K562 (cell line): ENCODE data around the gene CEMIP. TPM values are rescaled to one million over a fixed set of nuclear protein-coding genes. Genes with fewer than 3 reads are reported as not detected.

Experiments
- ATAC-seq: fragments of 200-7000 bp; cut with Tn5 transposase; 3 replicates; pipeline ENCODE4 v1.9.1; 2020; ENCODE audit warnings: moderate library complexity
- BruUV-seq: library from RNA; stranded (reverse); fragments of 400-500 nt; replicated peaks from 2 replicates; lab custom pipeline; 2021; lab: Mats Ljungman, UMichigan
- CTCF ChIA-PET: fragments of 300-600 bp; formaldehyde crosslinking; extraction: SDS; loops from one replicate; lab custom pipeline; 2021; ENCODE audit warnings: low intra/inter-chr PET ratio; lab: Yijun Ruan, JAX
- POLR2A ChIA-PET: fragments of 300-600, 350-650 bp; sonication (Branson Sonifier 250); formaldehyde crosslinking; extraction: SDS; loops from one replicate; lab custom pipeline; 2021; ENCODE audit warnings: antibody characterized with exemption, inconsistent platforms; lab: Yijun Ruan, JAX
- DNase-seq, 4 experiments: peaks; one replicate each; pipeline versions ENCODE4 v3.0.0 to v3.0.0-alpha.2; 2011 to 2018; ENCODE audit warnings: low spot score in 3 of 4, mixed read lengths in 3 of 4; ENCODE audit errors: extremely low read depth in 1 of 4
- FAIRE-seq: peaks from 2 replicates; lab custom pipeline; 2011; peaks lifted over from hg19 to GRCh38; lab: Jason Lieb, UNC
- H2AFZ ChIP-seq: 2 replicates; pipeline ENCODE4 v1.6.0; 2011; ENCODE audit warnings: low read depth, low read length, control low read depth, inconsistent platforms
- H3K27ac ChIP-seq: fragments of 200-600 bp; 3 replicates; pipeline ENCODE4 v1.8.0; 2011; ENCODE audit warnings: low read depth, mild to moderate bottlenecking, control low read depth, inconsistent platforms, low read length, moderate library complexity, mixed read lengths; ENCODE audit errors: extremely low read depth
- H3K27me3 ChIP-seq, 2 experiments: fragments of 300-600 bp in 1 of 2; 2 replicates in 1 of 2; 3 replicates in 1 of 2; pipeline versions ENCODE4 v1.6.0 to v1.8.0; 2011; ENCODE audit warnings: inconsistent platforms in 2 of 2, low read length in 2 of 2, mild to moderate bottlenecking in 1 of 2, mixed read lengths in 1 of 2, moderate library complexity in 1 of 2; ENCODE audit not compliant: control insufficient read depth in 2 of 2, insufficient read depth in 2 of 2
- H3K36me3 ChIP-seq: fragments of 300-600 bp; 3 replicates; pipeline ENCODE4 v1.8.0; 2011; ENCODE audit warnings: mild to moderate bottlenecking, low read length, inconsistent platforms; ENCODE audit not compliant: control insufficient read depth, insufficient read depth
- H3K4me1 ChIP-seq, 2 experiments: fragments of 200-600 bp in 1 of 2; replicated peaks in 1 of 2; 2 replicates in 1 of 2; 3 replicates in 1 of 2; pipeline versions ENCODE4 v1.5.1 to v1.8.0; 2011; ENCODE audit warnings: inconsistent platforms in 2 of 2, low read length in 2 of 2, mild to moderate bottlenecking in 1 of 2, mixed read lengths in 1 of 2, moderate library complexity in 1 of 2; ENCODE audit not compliant: control insufficient read depth in 2 of 2, insufficient read depth in 2 of 2
- H3K4me2 ChIP-seq: 2 replicates; pipeline ENCODE4 v1.6.1; 2011; ENCODE audit warnings: low read length, control low read depth, inconsistent platforms, mixed read lengths; ENCODE audit not compliant: insufficient read depth
- H3K4me3 ChIP-seq: fragments of 200-600 bp; sonication (generic), shearing (Covaris generic); 2 replicates; pipeline ENCODE4 v1.5.1; 2016; ENCODE audit warnings: control low read depth, inconsistent platforms
- H3K79me2 ChIP-seq: fragments of 200-600 bp; 3 replicates; pipeline ENCODE4 v1.8.0; 2011; ENCODE audit warnings: low read length, inconsistent platforms; ENCODE audit not compliant: control insufficient read depth, insufficient read depth
- H3K9ac ChIP-seq, 2 experiments: 2 replicates each; pipeline versions ENCODE4 v1.6.0 to v1.6.1; 2011; ENCODE audit warnings: low read depth in 2 of 2, low read length in 2 of 2, control low read depth in 1 of 2, inconsistent platforms in 1 of 2, mild to moderate bottlenecking in 1 of 2, mixed read lengths in 1 of 2; ENCODE audit not compliant: insufficient read depth in 1 of 2
- H3K9me1 ChIP-seq: one replicate; pipeline ENCODE4 v1.6.0; 2011; ENCODE audit warnings: inconsistent platforms, mild to moderate bottlenecking, low read length, moderate library complexity; ENCODE audit not compliant: control insufficient read depth, insufficient read depth
- H3K9me3 ChIP-seq: replicated peaks from 2 replicates; pipeline ENCODE4 v1.5.1; 2011; ENCODE audit warnings: low read depth, low read length, inconsistent platforms; ENCODE audit not compliant: control insufficient read depth, insufficient read depth
- H4K20me1 ChIP-seq: replicated peaks from 2 replicates; pipeline ENCODE4 v1.6.1; 2011; ENCODE audit warnings: low read length, inconsistent platforms, mixed read lengths; ENCODE audit not compliant: control insufficient read depth, insufficient read depth
- ARNT ChIP-seq, 2 experiments: fragments of 450-650 bp; IDR thresholded peaks; 2 replicates each; pipeline ENCODE4 v1.6.1; 2016; ENCODE audit warnings: mild to moderate bottlenecking in 1 of 2
- CBX3 ChIP-seq, 2 experiments: IDR thresholded peaks; 1 replicate in 1 of 2; 2 replicates in 1 of 2; pipeline ENCODE4 v1.6.1; 2012; ENCODE audit warnings: inconsistent platforms in 2 of 2, low read length in 2 of 2, borderline replicate concordance in 1 of 2, control low read depth in 1 of 2
- DMBX1 ChIP-seq: fragments of 250-450 bp; sonication (Bioruptor Pico); IDR thresholded peaks from 2 replicates; pipeline ENCODE4 v1.8.0; 2022; ENCODE audit warnings: inconsistent platforms, mild to moderate bottlenecking, moderate library complexity, borderline replicate concordance
- IRF9 ChIP-seq: fragments of 450-650 bp; IDR thresholded peaks from 2 replicates; pipeline ENCODE4 v1.6.1; 2016; ENCODE audit warnings: missing biosample characterization, missing genetic modification characterization
- KDM4B ChIP-seq, 2 experiments: fragments of 450-650 bp in 1 of 2; sonication (generic) in 1 of 2; IDR thresholded peaks; 2 replicates each; pipeline ENCODE4 v1.6.1; 2016 to 2017; ENCODE audit warnings: borderline replicate concordance in 2 of 2, antibody characterized with exemption in 1 of 2, low read depth in 1 of 2, mild to moderate bottlenecking in 1 of 2
- LCOR ChIP-seq: sonication (generic); formaldehyde crosslinking; IDR thresholded peaks from 2 replicates; pipeline ENCODE4 v1.8.0; 2022; ENCODE audit warnings: mild to moderate bottlenecking, missing genetic modification reagents
- NR3C1 ChIP-seq: sonication (generic); formaldehyde crosslinking; IDR thresholded peaks from 2 replicates; pipeline ENCODE4 v1.8.1; 2022; ENCODE audit warnings: missing genetic modification reagents
- POLR2AphosphoS5 ChIP-seq: IDR thresholded peaks from 2 replicates; pipeline ENCODE4 v1.6.1; 2011; ENCODE audit warnings: mild to moderate bottlenecking, low read depth, low read length, moderate library complexity; ENCODE audit not compliant: control insufficient read depth, insufficient read depth
- STAT5B ChIP-seq: fragments of 250-450 bp; sonication (Bioruptor Pico); IDR thresholded peaks from 2 replicates; pipeline ENCODE4 v1.8.0; 2021; ENCODE audit warnings: mild to moderate bottlenecking, inconsistent platforms
- ZFP36 ChIP-seq: fragments of 150-350 bp; IDR thresholded peaks from 2 replicates; pipeline ENCODE4 v1.6.1; 2018; ENCODE audit warnings: low read length, low read depth; ENCODE audit not compliant: partially characterized antibody
- ZNF146 ChIP-seq: IDR thresholded peaks from one replicate; pipeline ENCODE4 v1.6.1; 2018; ENCODE audit warnings: missing compliant biosample characterization; ENCODE audit not compliant: unreplicated experiment
- ZNF277 ChIP-seq: fragments of 250-450 bp; sonication (Bioruptor Pico); IDR thresholded peaks from 2 replicates; pipeline ENCODE4 v1.8.0; 2022; ENCODE audit warnings: inconsistent platforms, mild to moderate bottlenecking, moderate library complexity, borderline replicate concordance
- ZNF395 ChIP-seq: fragments of 200-800 bp; sonication (Bioruptor generic); IDR thresholded peaks from 2 replicates; pipeline ENCODE4 v1.6.1; 2017; ENCODE audit warnings: missing genetic modification characterization, missing compliant biosample characterization
- WGBS: fragments of 100-300 bp; shearing (Covaris generic); methylation state at CpG from one replicate; pipeline ENCODE4 v1.1.6; 2016; ENCODE audit warnings: low coverage, mixed read lengths; ENCODE audit not compliant: insufficient coverage; ENCODE audit errors: missing lambda C conversion rate; 5-methylcytosine and 5-hydroxymethylcytosine counted together
- in situ Hi-C: fragments of 300-500 bp; cut with MboI; formaldehyde crosslinking; loops from 4 replicates; pipeline ENCODE4 v1.15.0; 2018; ENCODE audit warnings: inconsistent platforms, mixed read lengths
- intact Hi-C: fragments of 100-400 bp; cut with micrococcal nuclease; formaldehyde crosslinking; loops from 2 replicates; pipeline ENCODE4 v1.14.2; 2022
- polyA plus RNA-seq, 8 experiments: library from polyadenylated mRNA; depleted of rRNA in 4 of 8; stranded (reverse) in 5 of 8; unstranded in 3 of 8; fragments of >200 nt; fragmentation: Nextera tagmentation in 2 of 8; fragmentation: Illumina TruSeq in 1 of 8; extraction: Ambion mirVana in 2 of 8; extraction: Trizol in 1 of 8; gene quantifications; 2 replicates each; pipeline versions ENCODE4 v1.2.1 to v1.2.3, GENCODE V29; 2011 to 2014; ENCODE audit warnings: inconsistent platforms in 1 of 8, missing spikeins in 1 of 8
- total RNA-seq, 7 experiments: library from RNA; depleted of rRNA in 6 of 7; stranded (reverse); fragments of >200 nt in 6 of 7; fragmentation: Illumina TruSeq in 2 of 7; extraction: Trizol in 2 of 7; gene quantifications; 2 replicates each; pipeline versions ENCODE4 v1.2.1 to v1.2.3, GENCODE V29; 2011 to 2021; ENCODE audit warnings: low replicate concordance in 1 of 7

The CEMIP gene
- total and polyA plus RNA-seq, 9 of the 15 experiments (the other 6 are each of a cell fraction or from before 2014, with no cell fraction given), result 0.33 TPM; not detected in 8

GRCh38 chr15:81000624-81001151 lies 221.5 kb downstream of the CEMIP start, which contains the start of gene TLNRD1:
TSS of gene TLNRD1 (plus strand) at chr15:81000923. CDS start at chr15:81002272, 1,349 bp downstream.
- Histone ChIP-seq H3K4me1 (peaks cover 12 to 31% of the 10 kb centered on the region in 2 experiments), H3K9me1 (no peaks in the 10 kb centered on the region), H3K27ac (peak within 1 kb of the TSS; percentile 92), H3K36me3 (peaks cover 13% of the 10 kb centered on the region; the same call in 1 of the 3 replicates), H3K9me3 (no peaks in the 10 kb centered on the region), H4K20me1 (no peaks in the 10 kb centered on the region), H2AFZ (peak within 1 kb of the TSS; percentile 79), H3K4me3 (peak within 1 kb of the TSS; percentile 90), H3K27me3 (no peaks in the 10 kb centered on the region), H3K79me2 (peaks cover 43% of the 10 kb centered on the region), H3K9ac (peak within 1 kb of the TSS; percentile 88 to 96), H3K4me2 (peak within 1 kb of the TSS; percentile 86)
- FAIRE-seq (peak; percentile 32), DNase-seq (peak; percentile 84 to 93 (median 88)), ATAC-seq (peak; percentile 86)
- BruUV-seq, result no TSS peak
- 0% methylated on average over 32 of the region's 66 CpGs for WGBS
- intact Hi-C loops, result no loop called here
- ChIA-PET CTCF (no interaction called here), POLR2A (interaction anchor here (0.5 to 1.5 kb wide), 4 partner anchors 15 to 1927 kb away, joined by 3 to 4 read pairs (median 4); no protein-coding TSS in a partner anchor)
- in situ Hi-C loops, result no loop called here
- no peak for TF ChIP-seq LCOR
- no peak for TF ChIP-seq ZNF277 (CRISPR knock-in tag)
- TF ChIP-seq DMBX1 (CRISPR knock-in tag), result no peak
- TF ChIP-seq ZNF146 (CRISPR knock-in tag), result no peak
- TF ChIP-seq POLR2AphosphoS5, result peak; percentile 65; the same call in 1 of the 2 replicates
- TF ChIP-seq CBX3 (IDR thresholded peaks at IDR 0.05; ENCODE audit: borderline replicate concordance in 1 of 2, low read length in 2 of 2), result no peak
- TF ChIP-seq KDM4B (IDR thresholded peaks at IDR 0.05; ENCODE audit: borderline replicate concordance in 2 of 2, low read depth in 1 of 2), result peak in 1 of 2 experiments; percentile 60; a peak in 1 of 4 replicates
- no peak for TF ChIP-seq ARNT (IDR thresholded peaks at IDR 0.05)
- TF ChIP-seq STAT5B (CRISPR knock-in tag), result no peak
- peak; percentile 17; the same call in 1 of the 2 replicates for TF ChIP-seq NR3C1 (CRISPR knock-in tag)
- TF ChIP-seq ZFP36, result no peak
- peak; percentile 72; the same call in 1 of the 2 replicates for TF ChIP-seq ZNF395
- TF ChIP-seq IRF9 (tag), result no peak
